22Rv1 (cell line): ENCODE results near the gene ZW10.
A peak's percentile ranks its signal among the peaks of the same experiment; 100 is the strongest.

Experiments used
- ZFX ChIP-seq: fragments of 450-650 bp; IDR thresholded peaks from 2 replicates; pipeline ENCODE4 v1.6.1; 2017; ENCODE audit warnings: antibody characterized with exemption, borderline replicate concordance
- TF ChIP-seq, protein P1 (sequence below): fragments of 450-650 bp; IDR thresholded peaks from 2 replicates; pipeline ENCODE4 v1.5.1; 2017; ENCODE audit warnings: mild to moderate bottlenecking

DNA sequence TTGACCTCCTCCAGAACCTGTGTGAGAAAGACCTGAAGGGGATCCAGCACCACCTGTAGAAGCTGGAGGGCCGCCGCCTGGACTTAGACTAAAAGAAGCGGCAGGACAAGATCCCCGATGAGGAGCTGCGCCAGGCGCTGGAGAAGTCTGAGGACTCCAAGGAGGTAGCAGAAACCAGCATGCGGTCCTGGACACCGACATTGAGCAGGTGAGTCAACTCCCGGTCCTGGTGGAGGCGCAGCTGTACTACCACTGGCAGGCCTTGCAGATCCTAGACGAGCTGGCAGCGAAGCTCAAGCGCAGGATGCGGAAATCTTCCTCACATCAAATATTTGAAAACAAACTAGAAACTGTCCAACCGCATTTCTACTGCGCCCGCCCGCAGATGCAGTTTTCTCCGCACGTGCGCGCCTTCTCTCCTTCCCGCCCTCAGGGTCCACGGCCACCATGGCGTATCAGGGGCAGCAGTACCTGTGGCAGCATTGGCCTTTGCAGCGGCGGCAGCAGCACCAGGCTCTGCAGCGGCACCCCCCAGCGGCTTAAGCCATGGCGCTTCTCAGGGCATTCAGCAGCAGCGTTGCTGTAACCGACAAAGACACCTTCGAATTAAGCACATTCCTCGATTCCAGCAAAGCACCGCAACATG lies 16.3 kb upstream of the ZW10 start:
- TF ChIP-seq, protein P1, sequence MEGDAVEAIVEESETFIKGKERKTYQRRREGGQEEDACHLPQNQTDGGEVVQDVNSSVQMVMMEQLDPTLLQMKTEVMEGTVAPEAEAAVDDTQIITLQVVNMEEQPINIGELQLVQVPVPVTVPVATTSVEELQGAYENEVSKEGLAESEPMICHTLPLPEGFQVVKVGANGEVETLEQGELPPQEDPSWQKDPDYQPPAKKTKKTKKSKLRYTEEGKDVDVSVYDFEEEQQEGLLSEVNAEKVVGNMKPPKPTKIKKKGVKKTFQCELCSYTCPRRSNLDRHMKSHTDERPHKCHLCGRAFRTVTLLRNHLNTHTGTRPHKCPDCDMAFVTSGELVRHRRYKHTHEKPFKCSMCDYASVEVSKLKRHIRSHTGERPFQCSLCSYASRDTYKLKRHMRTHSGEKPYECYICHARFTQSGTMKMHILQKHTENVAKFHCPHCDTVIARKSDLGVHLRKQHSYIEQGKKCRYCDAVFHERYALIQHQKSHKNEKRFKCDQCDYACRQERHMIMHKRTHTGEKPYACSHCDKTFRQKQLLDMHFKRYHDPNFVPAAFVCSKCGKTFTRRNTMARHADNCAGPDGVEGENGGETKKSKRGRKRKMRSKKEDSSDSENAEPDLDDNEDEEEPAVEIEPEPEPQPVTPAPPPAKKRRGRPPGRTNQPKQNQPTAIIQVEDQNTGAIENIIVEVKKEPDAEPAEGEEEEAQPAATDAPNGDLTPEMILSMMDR = peak; percentile 26; the same call in 1 of the 2 replicates
- TF ChIP-seq ZFX = no peak
